Neural progenitor cell (in vitro differentiated cells): ENCODE results near the gene CBFA2T3. TPM values are rescaled to one million over a fixed set of nuclear protein-coding genes. Genes with fewer than 3 reads are reported as not detected.

Source experiments
- DNase-seq: peaks from one replicate; pipeline ENCODE4 v3.0.0-alpha.2; 2016; ENCODE audit warnings: low spot score
- H2AFZ ChIP-seq: fragments of 200-600 bp; sonication (generic); replicated peaks from 2 replicates; pipeline ENCODE4 v1.6.1; 2016; ENCODE audit warnings: antibody characterized with exemption
- H3F3A ChIP-seq: fragments of 200-600 bp; sonication (generic); 2 replicates; pipeline ENCODE4 v1.6.1; 2016; ENCODE audit warnings: antibody characterized with exemption, low read depth
- H3K27ac ChIP-seq: fragments of 200-600 bp; sonication (generic); 2 replicates; pipeline ENCODE4 v1.5.1; 2016; ENCODE audit warnings: mild to moderate bottlenecking
- H3K27me3 ChIP-seq: fragments of 200-600 bp; sonication (generic); 2 replicates; pipeline ENCODE4 v1.6.1; 2016; ENCODE audit warnings: mild to moderate bottlenecking, moderate library complexity
- H3K36me3 ChIP-seq: fragments of 200-600 bp; sonication (generic); 2 replicates; pipeline ENCODE4 v1.5.1; 2016
- H3K4me1 ChIP-seq: fragments of 200-600 bp; sonication (generic); 2 replicates; pipeline ENCODE4 v1.6.1; 2016; ENCODE audit warnings: mixed run types
- H3K4me2 ChIP-seq: fragments of 200-600 bp; sonication (generic); 2 replicates; pipeline ENCODE4 v1.6.1; 2016
- H3K4me3 ChIP-seq: fragments of 200-600 bp; sonication (generic); 2 replicates; pipeline ENCODE4 v1.5.1; 2016
- H3K79me2 ChIP-seq: fragments of 200-600 bp; sonication (generic); 2 replicates; pipeline ENCODE4 v1.6.1; 2016; ENCODE audit warnings: low read depth
- H3K9ac ChIP-seq: fragments of 200-600 bp; sonication (generic); 2 replicates; pipeline ENCODE4 v1.6.1; 2016
- H3K9me3 ChIP-seq: fragments of 200-600 bp; sonication (generic); 2 replicates; pipeline ENCODE4 v1.5.1; 2016; ENCODE audit warnings: low read depth
- H4K20me1 ChIP-seq: fragments of 200-600 bp; sonication (generic); 2 replicates; pipeline ENCODE4 v1.6.1; 2016; ENCODE audit warnings: low read depth
- H3K27ac Mint-ChIP-seq: 3 replicates; pipeline ENCODE4 v1.8.0; 2021; ENCODE audit warnings: mixed read lengths
- H3K27me3 Mint-ChIP-seq: 2 replicates; pipeline ENCODE4 v1.8.0; 2022; ENCODE audit warnings: low read depth, mild to moderate bottlenecking, inconsistent platforms, moderate library complexity, mixed read lengths; ENCODE audit not compliant: insufficient read depth
- H3K36me3 Mint-ChIP-seq: 3 replicates; pipeline ENCODE4 v1.8.0; 2021; ENCODE audit warnings: mixed read lengths
- H3K4me1 Mint-ChIP-seq: 3 replicates; pipeline ENCODE4 v1.8.0; 2021; ENCODE audit warnings: mixed read lengths
- H3K4me3 Mint-ChIP-seq: 3 replicates; pipeline ENCODE4 v1.8.0; 2021; ENCODE audit warnings: mild to moderate bottlenecking, moderate library complexity, mixed read lengths
- H3K9me3 Mint-ChIP-seq: 3 replicates; pipeline ENCODE4 v1.8.0; 2020; ENCODE audit warnings: mixed read lengths
- CTCF ChIP-seq: fragments of 200-600 bp; sonication (generic); IDR thresholded peaks from 2 replicates; pipeline ENCODE4 v1.5.1; 2017; ENCODE audit warnings: antibody characterized with exemption, mild to moderate bottlenecking
- EZH2 ChIP-seq: fragments of 200-600 bp; sonication (generic); IDR thresholded peaks from 2 replicates; pipeline ENCODE4 v1.6.1; 2017; ENCODE audit warnings: antibody characterized with exemption, mild to moderate bottlenecking, moderate library complexity
- EZH2phosphoT487 ChIP-seq: fragments of 200-600 bp; sonication (generic); IDR thresholded peaks from 2 replicates; pipeline ENCODE4 v1.6.1; 2017; ENCODE audit warnings: antibody characterized with exemption
- total RNA-seq: library from RNA; depleted of rRNA; stranded (reverse); fragments of >200 nt; gene quantifications from 2 replicates; pipeline ENCODE4 v1.2.3, GENCODE V29; 2015; ENCODE audit warnings: low replicate concordance

CBFA2T3 gene
- total RNA-seq, 1 donor from 2014 or later = 0.22 TPM

- H3K4me2 ChIP-seq = no peak overlapping the region
- H2AFZ ChIP-seq = no peak overlapping the region
- Mint-ChIP-seq H3K4me3 (no peak overlapping the region), H3K9me3 (no peaks in the 10 kb centered on the region), H3K4me1 (peaks cover 13% of the 10 kb centered on the region), H3K36me3 (no peaks in the 10 kb centered on the region), H3K27me3 (peaks cover 7% of the 10 kb centered on the region), H3K27ac (no peak overlapping the region)
- peaks cover 14% of the 10 kb centered on the region for H3K4me1 ChIP-seq
- no peaks in the 10 kb centered on the region for H3F3A ChIP-seq
- TF ChIP-seq CTCF = peak; percentile 35
- no peak for TF ChIP-seq EZH2
- no peak overlapping the region for H3K4me3 ChIP-seq
- DNase-seq = peak; percentile 61
- H3K9me3 ChIP-seq = no peaks in the 10 kb centered on the region
- no peaks in the 10 kb centered on the region for H3K79me2 ChIP-seq
- H3K27ac ChIP-seq = no peak overlapping the region
- no peak overlapping the region for H3K9ac ChIP-seq
- H4K20me1 ChIP-seq = no peaks in the 10 kb centered on the region
- no peaks in the 10 kb centered on the region for H3K27me3 ChIP-seq
- H3K36me3 ChIP-seq = no peaks in the 10 kb centered on the region
Measured at GRCh38 chr16:88924834-88925539, 52.0 kb downstream of the CBFA2T3 start.

GRCh38 chr16:88923926-88924833 lies 52.8 kb downstream of the CBFA2T3 start:
- no peaks in the 10 kb centered on the region for H3K36me3 Mint-ChIP-seq
- H4K20me1 ChIP-seq = no peaks in the 10 kb centered on the region
- peaks cover 14% of the 10 kb centered on the region for H3K4me1 ChIP-seq
- H2AFZ ChIP-seq = no peak overlapping the region
- no peaks in the 10 kb centered on the region for H3K9me3 ChIP-seq
- H3K36me3 ChIP-seq = no peaks in the 10 kb centered on the region
- H3K4me2 ChIP-seq = no peak overlapping the region
- no peaks in the 10 kb centered on the region for H3K79me2 ChIP-seq
- H3K9me3 Mint-ChIP-seq = no peaks in the 10 kb centered on the region
- no peaks in the 10 kb centered on the region for H3F3A ChIP-seq
- no peak overlapping the region for H3K4me3 ChIP-seq
- H3K27me3 Mint-ChIP-seq = peaks cover 7% of the 10 kb centered on the region
- no peak overlapping the region for H3K27ac ChIP-seq
- no peak for TF ChIP-seq EZH2phosphoT487
- no peak for TF ChIP-seq CTCF
- TF ChIP-seq EZH2 = no peak
- no peak overlapping the region for H3K4me3 Mint-ChIP-seq
- peaks cover 13% of the 10 kb centered on the region for H3K4me1 Mint-ChIP-seq
- DNase-seq = peak; percentile 58
- H3K27ac Mint-ChIP-seq = no peak overlapping the region
- H3K9ac ChIP-seq = no peak overlapping the region
- H3K27me3 ChIP-seq = no peaks in the 10 kb centered on the region

- no peak overlapping the region for H3K4me3 Mint-ChIP-seq
- no peak for TF ChIP-seq CTCF
- TF ChIP-seq EZH2phosphoT487 = no peak
- TF ChIP-seq EZH2 = no peak
- no peaks in the 10 kb centered on the region for H3K79me2 ChIP-seq
- no peaks in the 10 kb centered on the region for H4K20me1 ChIP-seq
- H3K4me3 ChIP-seq = no peak overlapping the region
- no peaks in the 10 kb centered on the region for H3F3A ChIP-seq
- H3K9me3 Mint-ChIP-seq = no peaks in the 10 kb centered on the region
- peaks cover 16% of the 10 kb centered on the region for H3K4me1 Mint-ChIP-seq
- no peak overlapping the region for H3K9ac ChIP-seq
- H3K9me3 ChIP-seq = no peaks in the 10 kb centered on the region
- H3K27ac ChIP-seq = no peak overlapping the region
- H2AFZ ChIP-seq = no peak overlapping the region
- H3K27me3 ChIP-seq = no peaks in the 10 kb centered on the region
- DNase-seq = no peak
- no peak overlapping the region for H3K4me2 ChIP-seq
- peaks cover 14% of the 10 kb centered on the region for H3K4me1 ChIP-seq
- H3K36me3 Mint-ChIP-seq = no peaks in the 10 kb centered on the region
- no peak overlapping the region for H3K27ac Mint-ChIP-seq
- peaks cover 7% of the 10 kb centered on the region for H3K27me3 Mint-ChIP-seq
- no peaks in the 10 kb centered on the region for H3K36me3 ChIP-seq
Measured at GRCh38 chr16:88923450-88923849, 53.6 kb downstream of the CBFA2T3 start.
